T-helper 1 cell (primary cell): ENCODE results near the gene SPIRE1.
"Not testable (repeated sequence)": the region's sequence is repeated elsewhere in the genome, so short reads cannot be mapped to it uniquely, and the experiment has no call there.

Experiments
- DNase-seq, 5 donors: peaks; one replicate each; pipeline ENCODE4 v3.0.0-alpha.2; 2012 to 2020

SPIRE1 gene

GRCh38 chr18:12481915-12482314 lies 176.0 kb downstream of the SPIRE1 start:
- DNase-seq: not testable (repeated sequence)

- DNase-seq: no peak
Measured at GRCh38 chr18:12479982-12480381, 177.9 kb downstream of the SPIRE1 start.

GRCh38 chr18:12479536-12479935 lies 178.4 kb downstream of the SPIRE1 start:
- DNase-seq: no peak

GRCh38 chr18:12478269-12479047 lies 179.4 kb downstream of the SPIRE1 start:
- no peak for DNase-seq

- no peak for DNase-seq
Measured at GRCh38 chr18:12477606-12478005, 180.3 kb downstream of the SPIRE1 start.

GRCh38 chr18:12476955-12477354 lies 181.0 kb downstream of the SPIRE1 start:
- no peak for DNase-seq

GRCh38 chr18:12474876-12475275 lies 183.0 kb downstream of the SPIRE1 start:
- DNase-seq: no peak

GRCh38 chr18:12474146-12474545 lies 183.8 kb downstream of the SPIRE1 start:
- no peak for DNase-seq

- no peak for DNase-seq
Measured at GRCh38 chr18:12470382-12471075, 187.4 kb downstream of the SPIRE1 start.

- no peak for DNase-seq
Measured at GRCh38 chr18:12468445-12468844, 189.5 kb downstream of the SPIRE1 start.

- no peak for DNase-seq
Measured at GRCh38 chr18:12464731-12465130, 193.2 kb downstream of the SPIRE1 start.

- no peak for DNase-seq
Measured at GRCh38 chr18:12463191-12463590, 194.7 kb downstream of the SPIRE1 start.

- DNase-seq: no peak
Measured at GRCh38 chr18:12462242-12462641, 195.7 kb downstream of the SPIRE1 start.

- no peak for DNase-seq
Measured at GRCh38 chr18:12461326-12461725, 196.6 kb downstream of the SPIRE1 start.

GRCh38 chr18:12460874-12461273 lies 197.0 kb downstream of the SPIRE1 start:
- no peak for DNase-seq

- no peak for DNase-seq
Measured at GRCh38 chr18:12458771-12459170, 199.1 kb downstream of the SPIRE1 start.

GRCh38 chr18:12456441-12456840 lies 201.5 kb downstream of the SPIRE1 start:
- DNase-seq: no peak

- no peak for DNase-seq
Measured at GRCh38 chr18:12455496-12455895, 202.4 kb downstream of the SPIRE1 start.

- no peak for DNase-seq
Measured at GRCh38 chr18:12452784-12453183, 205.1 kb downstream of the SPIRE1 start.

GRCh38 chr18:12451428-12451827 lies 206.5 kb downstream of the SPIRE1 start:
- DNase-seq: no peak

- no peak for DNase-seq
Measured at GRCh38 chr18:12449051-12449785, 208.7 kb downstream of the SPIRE1 start.

- DNase-seq: no peak
Measured at GRCh38 chr18:12445554-12445953, 212.4 kb downstream of the SPIRE1 start.

GRCh38 chr18:12443551-12443950 lies 214.4 kb downstream of the SPIRE1 start:
- no peak for DNase-seq

GRCh38 chr18:12442946-12443345 lies 215.0 kb downstream of the SPIRE1 start:
- no peak for DNase-seq
